H1 (cell line): ENCODE measurements around the gene SUDS3. TPM values are rescaled to one million over a fixed set of nuclear protein-coding genes. Genes with fewer than 3 reads are reported as not detected.
"Not testable (repeated sequence)": the region's sequence is repeated elsewhere in the genome, so short reads cannot be mapped to it uniquely, and the experiment has no call there.

Source experiments
- CTCF ChIA-PET: fragments of 300-600 bp; sonication (Branson Sonifier 250); formaldehyde crosslinking; loops from one replicate; lab custom pipeline; 2021; ENCODE audit not compliant: partially characterized antibody; lab: Charles Lee
- POLR2A ChIA-PET: fragments of 300-600 bp; sonication (Branson Sonifier 250); formaldehyde crosslinking; loops from one replicate; lab custom pipeline; 2021; ENCODE audit warnings: inconsistent platforms; ENCODE audit not compliant: partially characterized antibody; lab: Charles Lee
- DNase-seq, 2 experiments: peaks; one replicate each; pipeline versions ENCODE4 v3.0.0 to v3.0.0-alpha.2; 2010 to 2022; ENCODE audit warnings: low spot score in 2 of 2, low read depth in 1 of 2, mixed read lengths in 1 of 2
- FAIRE-seq: peaks from 2 replicates; lab custom pipeline; 2011; peaks lifted over from hg19 to GRCh38; lab: Jason Lieb, UNC
- H2AFZ ChIP-seq: 2 replicates; pipeline ENCODE4 v1.8.1; 2012; ENCODE audit warnings: low read length, inconsistent platforms
- H2AK5ac ChIP-seq: 2 replicates; pipeline ENCODE4 v1.6.1; 2013; ENCODE audit warnings: low read depth, low read length
- H2BK120ac ChIP-seq: replicated peaks from 2 replicates; pipeline ENCODE3; 2013; ENCODE audit warnings: low read depth, low read length, inconsistent platforms
- H2BK12ac ChIP-seq: 2 replicates; pipeline ENCODE4 v1.6.1; 2013; ENCODE audit warnings: low read depth, low read length
- H2BK15ac ChIP-seq: 2 replicates; pipeline ENCODE4 v1.6.1; 2013; ENCODE audit warnings: low read length
- H2BK20ac ChIP-seq: 2 replicates; pipeline ENCODE4 v1.6.1; 2013; ENCODE audit warnings: low read length
- H2BK5ac ChIP-seq: 2 replicates; pipeline ENCODE4 v1.6.1; 2013; ENCODE audit warnings: low read depth, low read length
- H3K14ac ChIP-seq: 2 replicates; pipeline ENCODE4 v1.6.1; 2013; ENCODE audit warnings: inconsistent platforms; ENCODE audit not compliant: insufficient read length
- H3K18ac ChIP-seq: 2 replicates; pipeline ENCODE4 v1.6.1; 2013; ENCODE audit warnings: low read length; ENCODE audit errors: extremely low read depth
- H3K23ac ChIP-seq: 2 replicates; pipeline ENCODE4 v1.6.1; 2013; ENCODE audit warnings: inconsistent platforms; ENCODE audit not compliant: insufficient read length
- H3K23me2 ChIP-seq: 2 replicates; pipeline ENCODE4 v1.6.1; 2013; ENCODE audit warnings: low read depth, low read length
- H3K27ac ChIP-seq: 2 replicates; pipeline ENCODE4 v1.6.1; 2011; ENCODE audit warnings: low read depth, low read length, inconsistent platforms
- H3K27me3 ChIP-seq, 4 experiments: replicated peaks in 1 of 4; 1 replicate in 1 of 4; 2 replicates in 3 of 4; pipeline versions ENCODE4 v1.6.1 to v1.8.1; 2011 to 2013; ENCODE audit warnings: low read length in 3 of 4, mild to moderate bottlenecking in 3 of 4, inconsistent platforms in 2 of 4, mixed read lengths in 2 of 4, moderate library complexity in 1 of 4; ENCODE audit not compliant: control insufficient read depth in 3 of 4, insufficient read depth in 3 of 4; ENCODE audit errors: extremely low read depth in 1 of 4
- H3K36me3 ChIP-seq, 4 experiments: 2 replicates each; pipeline versions ENCODE4 v1.6.1 to v1.8.1; 2011 to 2013; ENCODE audit warnings: mild to moderate bottlenecking in 4 of 4, low read length in 3 of 4, moderate library complexity in 2 of 4, control low read depth in 1 of 4, inconsistent platforms in 1 of 4; ENCODE audit not compliant: insufficient read depth in 4 of 4, control insufficient read depth in 2 of 4
- H3K4ac ChIP-seq: replicated peaks from 2 replicates; pipeline ENCODE3; 2013; ENCODE audit warnings: low read length, low read depth, mixed read lengths, inconsistent platforms; ENCODE audit not compliant: insufficient read length
- H3K4me1 ChIP-seq, 4 experiments: replicated peaks in 1 of 4; 1 replicate in 1 of 4; 2 replicates in 3 of 4; pipeline versions ENCODE4 v1.6.1 to v1.8.1; 2011 to 2013; ENCODE audit warnings: low read length in 3 of 4, inconsistent platforms in 2 of 4, mixed read lengths in 1 of 4; ENCODE audit not compliant: insufficient read depth in 4 of 4, control insufficient read depth in 3 of 4
- H3K4me2 ChIP-seq, 2 experiments: 2 replicates each; pipeline versions ENCODE4 v1.6.1 to v1.8.1; 2011 to 2013; ENCODE audit warnings: low read depth in 2 of 2, low read length in 2 of 2, control low read depth in 1 of 2, inconsistent platforms in 1 of 2, mild to moderate bottlenecking in 1 of 2; ENCODE audit not compliant: insufficient read depth in 1 of 2
- H3K4me3 ChIP-seq, 4 experiments: fragments of 200-600, 300-600 bp in 1 of 4; sonication (generic), shearing (Covaris generic), sonication (Bioruptor Twin) in 1 of 4; 2 replicates each; pipeline versions ENCODE4 v1.5.1 to v1.8.1; 2011 to 2016; ENCODE audit warnings: low read length in 4 of 4, low read depth in 3 of 4, control low read depth in 2 of 4, inconsistent platforms in 2 of 4, mild to moderate bottlenecking in 2 of 4, mixed read lengths in 1 of 4, moderate library complexity in 1 of 4; ENCODE audit not compliant: insufficient read depth in 2 of 4; ENCODE audit errors: extremely low read depth in 1 of 4
- H3K56ac ChIP-seq: replicated peaks from 2 replicates; pipeline ENCODE3; 2013; ENCODE audit warnings: low read depth, mild to moderate bottlenecking, mixed read lengths, low read length, inconsistent platforms; ENCODE audit not compliant: insufficient read length
- H3K79me1 ChIP-seq: 2 replicates; pipeline ENCODE4 v1.6.1; 2013; ENCODE audit warnings: low read depth, low read length, control low read depth
- H3K79me2 ChIP-seq, 2 experiments: 2 replicates each; pipeline versions ENCODE4 v1.6.1 to v1.8.1; 2012 to 2013; ENCODE audit warnings: low read length in 2 of 2, mild to moderate bottlenecking in 2 of 2, inconsistent platforms in 1 of 2; ENCODE audit not compliant: insufficient read depth in 2 of 2, control insufficient read depth in 1 of 2
- H3K9ac ChIP-seq, 4 experiments: replicated peaks in 1 of 4; 1 replicate in 1 of 4; 2 replicates in 3 of 4; pipeline versions ENCODE4 v1.6.1 to v1.8.1; 2011 to 2013; ENCODE audit warnings: low read depth in 3 of 4, low read length in 3 of 4, control low read depth in 2 of 4, mild to moderate bottlenecking in 2 of 4, moderate library complexity in 2 of 4, inconsistent platforms in 1 of 4; ENCODE audit errors: extremely low read depth in 1 of 4
- H3K9me3 ChIP-seq, 2 experiments: 2 replicates each; pipeline versions ENCODE4 v1.6.1 to v1.8.1; 2012 to 2013; ENCODE audit warnings: mild to moderate bottlenecking in 2 of 2, moderate library complexity in 2 of 2, control low read depth in 1 of 2, inconsistent platforms in 1 of 2, low read depth in 1 of 2, low read length in 1 of 2, mixed read lengths in 1 of 2; ENCODE audit not compliant: insufficient read depth in 2 of 2
- H4K20me1 ChIP-seq, 2 experiments: replicated peaks in 1 of 2; 2 replicates each; pipeline versions ENCODE3 to v1.8.1; 2011 to 2013; ENCODE audit warnings: inconsistent platforms in 2 of 2, low read length in 2 of 2, mild to moderate bottlenecking in 1 of 2; ENCODE audit not compliant: insufficient read depth in 2 of 2, control insufficient read depth in 1 of 2
- H4K5ac ChIP-seq: 2 replicates; pipeline ENCODE4 v1.6.1; 2013; ENCODE audit warnings: low read length, low read depth, mixed read lengths, inconsistent platforms; ENCODE audit not compliant: insufficient read length
- H4K8ac ChIP-seq: 2 replicates; pipeline ENCODE4 v1.8.0; 2013; ENCODE audit warnings: mild to moderate bottlenecking, moderate library complexity, low read length, inconsistent platforms; ENCODE audit not compliant: insufficient read depth; ENCODE audit errors: extremely low read depth
- H4K91ac ChIP-seq: replicated peaks from 2 replicates; pipeline ENCODE3; 2013; ENCODE audit warnings: low read length, mixed read lengths, inconsistent platforms; ENCODE audit not compliant: insufficient read length
- WGBS, 2 experiments: shearing (Covaris generic) in 1 of 2; methylation state at CpG; one replicate each; pipeline versions ENCODE4 v1.1.6 to v1.1.7; 2013 to 2015; ENCODE audit warnings: low lambda C conversion rate in 2 of 2, mixed read lengths in 2 of 2, inconsistent platforms in 1 of 2, low coverage in 1 of 2, missing lambda C conversion rate in 1 of 2; ENCODE audit not compliant: insufficient replicate concordance in 2 of 2, insufficient coverage in 1 of 2, insufficient read length in 1 of 2; ENCODE audit errors: extremely low coverage in 1 of 2, missing lambda C conversion rate in 1 of 2; 5-methylcytosine and 5-hydroxymethylcytosine counted together
- polyA plus RNA-seq, 7 experiments: library from polyadenylated mRNA; depleted of rRNA in 3 of 7; stranded (reverse) in 5 of 7; unstranded in 2 of 7; fragments of >200 nt in 5 of 7; fragments of 200-250 nt in 2 of 7; gene quantifications; 1 replicate in 5 of 7; 2 replicates in 1 of 7; 4 replicates in 1 of 7; pipeline versions ENCODE4 v1.2.1 to v1.2.3, GENCODE V29; 2011 to 2013; ENCODE audit warnings: missing spikeins in 2 of 7, mixed read lengths in 2 of 7
- total RNA-seq: library from RNA; stranded (reverse); fragmentation: NEBNext Ultra II Directional; extraction: Animal tissue kit (Norgen Biotek cat#: 25700); gene quantifications from 2 replicates; pipeline ENCODE4 v1.2.1, GENCODE V29; 2021

The SUDS3 gene
- total and polyA plus RNA-seq, 2 of the 8 experiments (the other 6 are each of a cell fraction or from before 2014, with no cell fraction given): 30.0 to 58.7 TPM

GRCh38 chr12:118354503-118354902 lies 21.9 kb upstream of the SUDS3 start:
- H2AFZ ChIP-seq, H4K91ac ChIP-seq, H4K20me1 ChIP-seq, H3K4ac ChIP-seq, H3K14ac ChIP-seq, H3K9me3 ChIP-seq, H2BK5ac ChIP-seq, H3K4me3 ChIP-seq, H3K23me2 ChIP-seq, H3K9ac ChIP-seq, H2AK5ac ChIP-seq, DNase-seq, H3K79me2 ChIP-seq, FAIRE-seq, H3K23ac ChIP-seq, POLR2A ChIA-PET, H2BK15ac ChIP-seq, H4K8ac ChIP-seq, H2BK20ac ChIP-seq, H3K56ac ChIP-seq, H2BK120ac ChIP-seq, H3K4me2 ChIP-seq, H3K27me3 ChIP-seq, H4K5ac ChIP-seq, H3K79me1 ChIP-seq, H3K4me1 ChIP-seq, H2BK12ac ChIP-seq, H3K36me3 ChIP-seq, H3K27ac ChIP-seq, H3K18ac ChIP-seq: not testable (repeated sequence)
- WGBS, 2 experiments: 90% methylated on average over 4 of the region's 4 CpGs; no CpG with 5 or more reads in 1 of the 2 experiments
- CTCF ChIA-PET: interaction anchor here (0.7 to 1.7 kb wide), 5 partner anchors 11 to 173 kb away, joined by 3 to 6 read pairs (median 3); no protein-coding TSS in a partner anchor
